Endometrium (tissue), 2 donors: ENCODE measurements around the gene CYFIP1.

ENCODE experiments used
- FAIRE-seq: peaks from 2 replicates; lab custom pipeline; 2012; peaks lifted over from hg19 to GRCh38; lab: Jason Lieb, UNC
- donor health status: control.
- donor health status: control.

Gene CYFIP1

GRCh38 chr15:22867886-22868285 is 112.3 kb downstream of the CYFIP1 start:
- FAIRE-seq: no peak

- peak; percentile 88 for FAIRE-seq
Observed at GRCh38 chr15:22866079-22866478, 114.1 kb downstream of the CYFIP1 start.

GRCh38 chr15:22863356-22863755 is 116.8 kb downstream of the CYFIP1 start:
- FAIRE-seq: no peak

- FAIRE-seq: no peak
Observed at GRCh38 chr15:22861161-22861560, 119.0 kb downstream of the CYFIP1 start.

GRCh38 chr15:22856659-22857058 is 123.5 kb downstream of the CYFIP1 start:
- no peak for FAIRE-seq

- no peak for FAIRE-seq
Observed at GRCh38 chr15:22855791-22856190, 124.4 kb downstream of the CYFIP1 start.

GRCh38 chr15:22851513-22851912 is 128.7 kb downstream of the CYFIP1 start:
- no peak for FAIRE-seq

- FAIRE-seq: no peak
Observed at GRCh38 chr15:22850055-22850454, 130.1 kb downstream of the CYFIP1 start.

GRCh38 chr15:22846073-22846472 is 134.1 kb downstream of the CYFIP1 start:
- FAIRE-seq: no peak

- no peak for FAIRE-seq
Observed at GRCh38 chr15:22845289-22845900, 134.8 kb downstream of the CYFIP1 start.

- no peak for FAIRE-seq
Observed at GRCh38 chr15:22844421-22845288, 135.5 kb downstream of the CYFIP1 start.

- no peak for FAIRE-seq
Observed at GRCh38 chr15:22839046-22839695, 141.0 kb downstream of the CYFIP1 start.

- FAIRE-seq: peak; percentile 53
Observed at GRCh38 chr15:22838292-22839042, 141.7 kb downstream of the CYFIP1 start, which contains the start of gene NIPA2. NIPA2 (plus strand) TSS chr15:22838666; CDS start chr15:22851732, 13,066 bp downstream.

- no peak for FAIRE-seq
Observed at GRCh38 chr15:22831473-22831872, 148.7 kb downstream of the CYFIP1 start.

- FAIRE-seq: no peak
Observed at GRCh38 chr15:22827125-22827524, 153.0 kb downstream of the CYFIP1 start.

- FAIRE-seq: no peak
Observed at GRCh38 chr15:22823495-22824128, 156.6 kb downstream of the CYFIP1 start.

GRCh38 chr15:22819651-22820050 is 160.5 kb downstream of the CYFIP1 start:
- no peak for FAIRE-seq
